ENCODE measurements around the gene LRRC57.

The LRRC57 gene

DNA sequence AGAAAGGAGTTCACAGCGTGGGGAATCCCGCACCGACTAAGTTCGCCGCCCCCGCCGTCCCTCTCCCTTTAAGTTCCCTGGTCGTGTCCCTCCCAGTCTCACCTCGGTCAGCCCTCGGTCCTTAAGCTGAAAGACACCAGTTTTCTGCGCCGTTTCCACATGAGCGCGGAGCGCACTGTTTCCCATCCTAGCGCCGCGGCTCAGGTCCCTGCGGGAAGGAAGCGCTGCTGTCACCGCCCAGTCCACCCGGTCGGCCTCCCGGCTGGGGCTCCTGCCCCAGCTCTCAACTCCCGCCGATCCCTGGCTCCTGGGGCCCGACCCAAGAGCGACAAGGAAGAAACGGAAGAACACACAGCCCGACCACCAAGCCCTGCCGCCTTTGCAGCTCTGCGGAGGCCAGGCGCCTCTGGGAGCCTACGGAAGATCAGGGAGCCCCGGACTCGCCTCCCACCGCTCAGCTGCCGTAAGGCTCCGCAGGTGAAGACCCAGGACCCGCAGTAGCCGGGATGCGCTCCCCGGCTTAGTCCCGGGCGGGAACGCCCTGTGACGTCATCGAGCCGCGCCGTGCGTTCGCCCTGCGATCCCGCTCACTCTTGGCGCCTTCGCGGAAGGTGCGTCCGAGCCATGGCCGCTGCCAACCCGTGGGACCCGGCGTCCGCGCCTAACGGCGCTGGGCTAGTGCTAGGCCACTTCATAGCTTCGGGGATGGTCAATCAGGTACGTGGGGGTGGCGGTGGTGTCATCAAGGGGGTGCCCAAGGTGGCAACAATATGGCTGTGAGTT, at the start of gene LRRC57, which contains the start of gene HAUS2:
LRRC57 (minus strand) TSS at position 545 of the 783 bp plus-strand sequence; CDS start at position 186, 359 bp downstream.
HAUS2 (plus strand) TSS at position 590 of the 783 bp plus-strand sequence; CDS start at position 625, 35 bp downstream.
- H3K27ac ChIP-seq (ENCODE audit: low read depth, low read length): peak within 1 kb of the TSS; percentile 83
- peak within 1 kb of the TSS; percentile 99 for H3K4me3 ChIP-seq (ENCODE audit: low read depth in 1 of 2, low read length in 2 of 2)
- H3K36me3 ChIP-seq (ENCODE audit: insufficient read depth, low read length): peaks cover 17% of the 10 kb centered on the region
- H3K9ac ChIP-seq (ENCODE audit: low read length): peak within 1 kb of the TSS; percentile 99
- no peaks in the 10 kb centered on the region for H3K9me3 ChIP-seq (ENCODE audit: low read length)
- H3K4me1 ChIP-seq (ENCODE audit: insufficient read depth, low read length): peaks cover 21% of the 10 kb centered on the region
- H3K27me3 ChIP-seq (ENCODE audit: control insufficient read depth in 1 of 2, insufficient read depth in 2 of 2, low read length in 2 of 2): no peaks in the 10 kb centered on the region

DNA sequence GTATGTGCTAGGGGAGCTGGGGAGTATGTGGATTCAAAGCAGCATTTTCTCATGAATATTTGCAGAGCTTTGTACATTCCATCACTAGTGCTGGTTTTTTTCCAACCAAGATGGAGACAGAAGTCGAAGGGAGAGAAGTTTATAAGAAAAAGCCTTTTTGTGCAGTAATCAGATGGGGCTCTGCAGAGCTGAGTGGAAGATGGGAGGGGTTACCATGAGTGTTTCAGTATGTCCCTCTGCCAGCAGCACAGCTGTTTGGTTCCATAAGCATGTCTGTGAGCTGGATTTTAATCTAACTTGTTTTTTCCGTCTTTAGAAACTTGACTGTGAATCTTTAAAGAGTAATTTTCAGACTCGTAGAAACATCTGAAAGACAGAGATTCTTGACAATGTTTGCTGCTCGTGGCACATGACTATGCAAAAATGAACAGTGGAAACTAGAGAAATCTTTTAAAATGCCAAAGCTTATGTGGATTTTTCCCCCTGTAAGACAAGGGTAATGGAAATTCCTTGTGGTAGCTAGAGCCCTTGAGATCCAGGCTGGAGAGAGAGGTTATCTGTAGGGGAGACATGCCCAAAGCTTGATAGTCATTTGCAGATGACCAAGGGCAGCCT, 47.1 kb upstream of the LRRC57 start:
- H3K27ac ChIP-seq (ENCODE audit: low read depth, low read length): no peak overlapping the region
- H3K4me3 ChIP-seq (ENCODE audit: low read depth in 1 of 2, low read length in 2 of 2): no peak overlapping the region
- H3K27me3 ChIP-seq (ENCODE audit: control insufficient read depth in 1 of 2, insufficient read depth in 2 of 2, low read length in 2 of 2): no peaks in the 10 kb centered on the region
- H3K4me1 ChIP-seq (ENCODE audit: insufficient read depth, low read length): peaks cover 54% of the 10 kb centered on the region
- H3K9me3 ChIP-seq (ENCODE audit: low read length): no peaks in the 10 kb centered on the region
- peaks cover 10% of the 10 kb centered on the region for H3K36me3 ChIP-seq (ENCODE audit: insufficient read depth, low read length)
- H3K9ac ChIP-seq (ENCODE audit: low read length): no peak overlapping the region

DNA sequence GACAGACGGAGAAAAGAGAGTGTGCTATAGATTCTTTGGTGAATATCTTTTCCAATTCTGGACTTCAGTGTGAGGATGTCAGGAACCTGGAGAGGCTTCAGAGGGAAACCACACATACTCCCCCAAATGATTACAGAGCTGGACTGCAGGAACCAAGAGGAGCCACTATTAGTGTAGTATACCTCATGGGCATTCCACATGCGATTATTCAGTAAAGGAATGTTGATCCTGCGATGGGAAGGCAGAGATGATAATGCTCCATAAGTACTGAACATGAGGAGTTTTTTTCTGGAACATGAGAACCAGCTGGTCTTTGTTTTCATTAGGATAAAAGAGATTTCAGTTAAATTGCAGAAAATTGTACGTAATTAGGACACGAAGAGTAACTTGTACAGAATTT, 45.5 kb upstream of the LRRC57 start:
- Histone ChIP-seq H3K4me1 (ENCODE audit: insufficient read depth, low read length) (peaks cover 54% of the 10 kb centered on the region), H3K9ac (ENCODE audit: low read length) (peak overlapping the region; percentile 20), H3K27ac (ENCODE audit: low read depth, low read length) (peak overlapping the region; percentile 31), H3K27me3 (ENCODE audit: control insufficient read depth in 1 of 2, insufficient read depth in 2 of 2, low read length in 2 of 2) (no peaks in the 10 kb centered on the region), H3K4me3 (ENCODE audit: low read depth in 1 of 2, low read length in 2 of 2) (no peak overlapping the region), H3K36me3 (ENCODE audit: insufficient read depth, low read length) (peaks cover 16% of the 10 kb centered on the region), H3K9me3 (ENCODE audit: low read length) (no peaks in the 10 kb centered on the region)

DNA sequence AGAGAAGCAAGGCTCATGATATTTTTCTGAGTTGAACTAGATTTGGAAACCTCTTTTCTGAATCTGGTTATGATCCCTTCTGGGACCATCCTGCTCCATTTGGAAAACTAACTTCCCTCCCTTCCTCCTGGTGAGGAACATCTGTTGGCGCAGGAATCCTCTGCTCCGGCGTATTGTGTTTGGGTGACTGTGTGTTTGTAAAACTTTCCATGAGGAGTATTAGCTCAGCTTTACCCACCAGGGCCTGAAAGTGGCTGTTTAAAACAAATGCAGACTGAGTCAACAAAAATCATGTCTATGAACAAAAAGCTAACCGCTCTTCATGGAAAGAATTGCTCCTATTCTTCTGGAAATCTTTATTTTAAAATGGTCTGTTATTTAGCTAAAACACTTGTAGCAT, 44.5 kb upstream of the LRRC57 start:
- H3K27me3 ChIP-seq (ENCODE audit: control insufficient read depth in 1 of 2, insufficient read depth in 2 of 2, low read length in 2 of 2): no peaks in the 10 kb centered on the region
- no peak overlapping the region for H3K4me3 ChIP-seq (ENCODE audit: low read depth in 1 of 2, low read length in 2 of 2)
- peak overlapping the region; percentile 61 for H3K27ac ChIP-seq (ENCODE audit: low read depth, low read length)
- H3K4me1 ChIP-seq (ENCODE audit: insufficient read depth, low read length): peaks cover 58% of the 10 kb centered on the region
- H3K36me3 ChIP-seq (ENCODE audit: insufficient read depth, low read length): peaks cover 16% of the 10 kb centered on the region
- no peak overlapping the region for H3K9ac ChIP-seq (ENCODE audit: low read length)
- no peaks in the 10 kb centered on the region for H3K9me3 ChIP-seq (ENCODE audit: low read length)

DNA sequence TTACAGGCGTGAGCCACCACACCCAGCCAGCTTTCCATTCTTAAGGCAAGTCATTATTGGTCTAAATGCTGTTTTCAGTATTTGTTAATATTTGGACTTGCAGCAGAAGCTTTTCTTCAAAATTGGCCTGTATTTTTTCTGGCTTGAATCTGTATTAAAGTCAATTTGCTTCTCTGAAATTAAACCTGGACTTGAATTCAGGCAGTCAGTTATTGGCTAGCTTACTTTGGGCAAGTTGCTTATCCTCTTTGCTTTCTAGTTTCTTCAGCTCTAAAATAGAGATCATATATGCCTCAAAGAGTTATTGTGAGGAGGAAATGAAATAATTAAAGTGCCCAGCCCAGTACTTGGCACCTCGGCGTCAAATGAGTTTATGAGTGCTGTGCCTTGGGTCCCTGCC, 44.1 kb upstream of the LRRC57 start:
- H3K9me3 ChIP-seq (ENCODE audit: low read length): no peaks in the 10 kb centered on the region

DNA sequence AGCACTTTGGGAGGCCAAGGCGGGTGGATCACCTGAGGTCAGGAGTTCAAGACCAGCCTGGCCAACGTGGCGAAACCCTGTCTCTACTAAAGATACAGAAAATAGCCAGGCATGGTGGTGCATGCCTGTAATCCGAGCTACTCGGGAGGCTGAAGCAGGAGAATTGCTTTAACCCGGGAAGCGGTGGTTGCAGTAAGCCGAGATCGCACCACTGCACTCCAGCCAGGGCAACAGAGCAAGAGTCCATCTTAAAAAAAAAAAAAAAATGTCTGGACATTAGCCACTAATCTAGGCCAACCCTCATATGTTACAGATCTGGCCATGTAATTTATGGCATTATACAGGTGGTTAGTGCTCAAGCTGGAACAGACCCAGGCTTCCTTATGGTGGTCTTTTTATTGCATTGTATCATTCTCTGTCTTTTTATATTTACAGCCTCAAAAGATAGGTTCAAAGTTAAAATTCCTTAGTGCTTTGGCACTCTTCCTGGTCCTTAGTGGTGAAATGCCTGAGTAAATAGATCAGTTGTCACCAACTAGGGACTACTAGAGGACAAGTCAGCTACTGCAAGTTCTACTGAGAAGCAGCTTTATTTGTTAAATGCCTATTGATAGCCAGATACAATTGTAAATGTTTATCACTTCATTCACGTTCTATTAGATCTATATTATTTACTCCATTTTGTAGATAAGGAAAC, 42.8 kb upstream of the LRRC57 start:
- H3K9me3 ChIP-seq (ENCODE audit: low read length): no peaks in the 10 kb centered on the region
- peaks cover 17% of the 10 kb centered on the region for H3K36me3 ChIP-seq (ENCODE audit: insufficient read depth, low read length)
- H3K4me3 ChIP-seq (ENCODE audit: low read depth in 1 of 2, low read length in 2 of 2): no peak overlapping the region
- H3K27ac ChIP-seq (ENCODE audit: low read depth, low read length): no peak overlapping the region
- H3K27me3 ChIP-seq (ENCODE audit: control insufficient read depth in 1 of 2, insufficient read depth in 2 of 2, low read length in 2 of 2): no peaks in the 10 kb centered on the region
- H3K4me1 ChIP-seq (ENCODE audit: insufficient read depth, low read length): peaks cover 54% of the 10 kb centered on the region
- no peak overlapping the region for H3K9ac ChIP-seq (ENCODE audit: low read length)

More for the DNA sequence above, 44.1 kb upstream of the LRRC57 start:
- H3K4me3 ChIP-seq (ENCODE audit: low read depth in 1 of 2, low read length in 2 of 2): no peak overlapping the region
- H3K27me3 ChIP-seq (ENCODE audit: control insufficient read depth in 1 of 2, insufficient read depth in 2 of 2, low read length in 2 of 2): no peaks in the 10 kb centered on the region
- H3K36me3 ChIP-seq (ENCODE audit: insufficient read depth, low read length): peaks cover 16% of the 10 kb centered on the region
- no peak overlapping the region for H3K9ac ChIP-seq (ENCODE audit: low read length)
- peak overlapping the region; percentile 61 for H3K27ac ChIP-seq (ENCODE audit: low read depth, low read length)
- H3K4me1 ChIP-seq (ENCODE audit: insufficient read depth, low read length): peaks cover 63% of the 10 kb centered on the region

DNA sequence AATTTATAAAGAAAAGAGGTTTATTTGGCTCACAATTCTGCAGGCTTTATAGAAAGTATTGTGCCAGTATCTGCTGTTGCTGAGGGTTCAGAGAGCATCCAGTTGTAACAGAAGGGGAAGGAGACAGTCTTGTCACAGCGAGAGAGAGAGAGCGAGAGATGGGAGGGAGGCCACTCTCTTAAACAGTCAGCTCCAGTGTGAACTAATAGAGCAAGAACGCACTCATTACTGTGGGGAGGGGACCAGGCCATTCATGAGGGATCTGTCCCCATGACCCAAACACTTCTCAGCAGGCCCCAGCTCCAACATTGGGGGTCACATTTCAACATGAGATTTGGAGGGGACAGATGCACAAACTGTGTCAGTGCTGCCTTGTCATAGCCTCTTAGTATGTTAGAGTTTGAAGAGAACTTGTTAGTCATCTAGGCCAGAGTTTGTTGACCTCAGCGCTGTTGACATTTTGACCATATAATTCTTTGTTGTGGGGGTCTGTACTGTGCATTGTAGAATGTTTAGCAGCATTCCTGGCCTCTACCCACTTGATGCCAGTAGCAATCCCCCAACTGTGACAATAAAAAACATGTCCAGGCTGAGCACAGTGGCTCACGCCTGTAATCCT, 42.1 kb upstream of the LRRC57 start:
- Histone ChIP-seq H3K9ac (ENCODE audit: low read length) (no peak overlapping the region), H3K36me3 (ENCODE audit: insufficient read depth, low read length) (peaks cover 23% of the 10 kb centered on the region), H3K4me3 (ENCODE audit: low read depth in 1 of 2, low read length in 2 of 2) (no peak overlapping the region), H3K27ac (ENCODE audit: low read depth, low read length) (no peak overlapping the region), H3K9me3 (ENCODE audit: low read length) (no peaks in the 10 kb centered on the region), H3K27me3 (ENCODE audit: control insufficient read depth in 1 of 2, insufficient read depth in 2 of 2, low read length in 2 of 2) (no peaks in the 10 kb centered on the region), H3K4me1 (ENCODE audit: insufficient read depth, low read length) (peaks cover 47% of the 10 kb centered on the region)

DNA sequence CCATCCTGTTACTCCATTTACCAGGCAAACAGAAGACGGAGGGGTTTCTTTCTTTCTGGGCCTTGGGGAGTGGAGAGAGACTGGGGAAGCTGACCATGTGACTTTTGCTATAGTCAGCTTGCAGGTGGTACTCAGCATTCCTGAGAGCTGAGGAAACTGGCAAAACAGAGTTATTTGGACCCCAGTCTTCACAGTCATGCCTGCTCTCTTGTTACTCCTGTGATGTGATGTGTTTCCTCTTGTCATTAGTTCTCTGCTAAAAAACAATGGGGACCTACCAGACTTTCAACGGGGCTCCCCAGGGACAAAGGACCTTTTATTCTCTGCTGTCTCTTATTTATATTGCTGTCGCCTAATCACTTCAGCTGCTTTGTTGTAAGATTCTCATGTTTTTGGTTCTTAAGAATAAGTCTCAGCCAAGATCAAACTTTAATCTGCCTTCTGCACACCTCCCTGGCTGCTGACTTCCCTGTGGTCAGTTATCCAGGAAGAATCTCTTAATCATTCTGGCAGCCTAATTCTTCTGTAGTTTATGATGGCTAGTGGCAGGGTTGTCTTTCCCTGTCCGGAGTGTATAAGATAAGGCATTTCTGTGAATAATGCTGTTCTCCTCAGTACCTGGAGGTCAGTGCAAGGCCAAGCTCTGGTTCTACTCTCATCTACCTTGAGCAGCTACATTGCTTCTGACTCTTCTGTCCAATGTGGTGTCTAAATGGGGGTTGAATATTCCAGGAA, 35.6 kb upstream of the LRRC57 start:
- Histone ChIP-seq H3K4me3 (ENCODE audit: low read depth in 1 of 2, low read length in 2 of 2) (peak overlapping the region; percentile 46 to 54), H3K4me1 (ENCODE audit: insufficient read depth, low read length) (peaks cover 55% of the 10 kb centered on the region), H3K9me3 (ENCODE audit: low read length) (no peaks in the 10 kb centered on the region), H3K9ac (ENCODE audit: low read length) (peak overlapping the region; percentile 35), H3K36me3 (ENCODE audit: insufficient read depth, low read length) (peaks cover 7% of the 10 kb centered on the region), H3K27ac (ENCODE audit: low read depth, low read length) (peak overlapping the region; percentile 86), H3K27me3 (ENCODE audit: control insufficient read depth in 1 of 2, insufficient read depth in 2 of 2, low read length in 2 of 2) (no peaks in the 10 kb centered on the region)

DNA sequence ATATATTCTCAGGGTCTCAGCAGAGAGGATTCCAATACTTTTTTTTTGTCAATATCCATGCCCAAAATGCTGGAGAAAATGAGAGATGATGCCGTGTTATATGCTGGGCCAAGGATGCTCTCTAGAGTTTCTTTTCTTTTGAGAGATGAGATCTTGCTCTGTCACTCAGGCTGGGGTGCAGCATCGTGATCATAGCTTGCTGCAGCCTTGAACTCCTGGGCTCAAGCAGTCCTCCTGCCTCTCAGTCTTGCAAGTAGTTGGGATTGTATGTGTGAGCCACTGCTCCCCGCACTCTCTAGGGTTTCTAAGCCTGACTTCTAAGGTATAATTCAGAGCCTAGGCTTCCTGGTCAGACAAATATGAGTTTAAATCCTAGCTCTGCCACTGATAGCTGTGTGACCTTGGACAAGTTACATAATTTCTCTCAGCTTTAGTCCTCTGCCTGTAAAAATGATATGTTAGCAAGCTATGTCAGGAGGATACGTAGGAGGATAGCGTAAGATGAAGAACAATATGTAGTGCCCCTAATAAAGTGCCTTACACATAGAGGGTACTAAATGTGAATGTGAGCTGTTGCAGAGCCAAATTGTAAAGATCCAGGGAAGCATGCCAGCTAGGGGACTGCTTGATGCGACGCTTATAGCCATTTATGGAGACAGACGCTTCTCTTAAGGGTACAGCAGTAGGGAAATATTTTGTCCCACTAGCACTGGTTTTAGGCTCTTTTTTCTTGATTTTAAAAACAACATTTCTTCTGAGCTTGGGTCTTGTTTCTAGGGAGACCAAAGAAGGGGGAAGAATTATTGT, 34.2 kb upstream of the LRRC57 start:
- no peaks in the 10 kb centered on the region for H3K27me3 ChIP-seq (ENCODE audit: control insufficient read depth in 1 of 2, insufficient read depth in 2 of 2, low read length in 2 of 2)
- H3K4me3 ChIP-seq (ENCODE audit: low read depth in 1 of 2, low read length in 2 of 2): peak overlapping the region; percentile 46 to 54
- no peaks in the 10 kb centered on the region for H3K9me3 ChIP-seq (ENCODE audit: low read length)
- peak overlapping the region; percentile 35 for H3K9ac ChIP-seq (ENCODE audit: low read length)
- peaks cover 58% of the 10 kb centered on the region for H3K4me1 ChIP-seq (ENCODE audit: insufficient read depth, low read length)
- H3K36me3 ChIP-seq (ENCODE audit: insufficient read depth, low read length): peaks cover 7% of the 10 kb centered on the region
- H3K27ac ChIP-seq (ENCODE audit: low read depth, low read length): peak overlapping the region; percentile 86

DNA sequence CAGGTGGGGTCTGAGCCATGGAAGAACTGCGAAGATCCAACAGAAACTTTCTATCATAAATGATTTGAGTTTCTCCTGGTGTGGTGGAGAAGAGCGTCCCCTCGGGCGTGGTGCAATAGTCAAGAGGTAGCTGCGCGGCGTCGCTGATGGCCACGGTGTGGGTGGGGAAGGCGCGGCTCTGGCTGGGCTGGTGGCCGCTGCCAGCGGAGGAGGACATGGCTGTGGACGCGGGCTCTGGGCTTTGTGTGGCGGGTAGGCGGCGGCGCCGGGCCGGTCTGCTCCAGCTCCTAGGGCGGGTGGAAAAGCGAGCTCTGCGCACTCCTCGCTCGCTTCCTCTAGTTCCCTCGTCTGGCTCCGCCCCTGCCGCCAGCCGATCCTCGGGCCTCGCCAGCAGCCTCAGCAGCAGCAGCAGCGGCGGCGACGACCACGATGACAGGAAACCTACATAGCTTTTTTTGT, 32.7 kb upstream of the LRRC57 start:
- Histone ChIP-seq H3K4me1 (ENCODE audit: insufficient read depth, low read length) (peaks cover 70% of the 10 kb centered on the region), H3K9ac (ENCODE audit: low read length) (peak overlapping the region; percentile 35), H3K4me3 (ENCODE audit: low read depth in 1 of 2, low read length in 2 of 2) (peak overlapping the region; percentile 25 to 52), H3K27me3 (ENCODE audit: control insufficient read depth in 1 of 2, insufficient read depth in 2 of 2, low read length in 2 of 2) (no peaks in the 10 kb centered on the region), H3K27ac (ENCODE audit: low read depth, low read length) (peak overlapping the region; percentile 86), H3K9me3 (ENCODE audit: low read length) (no peaks in the 10 kb centered on the region), H3K36me3 (ENCODE audit: insufficient read depth, low read length) (peaks cover 6% of the 10 kb centered on the region)
